B cell (primary cell): ENCODE measurements around the gene PPP2R5D. TPM values are rescaled to one million over a fixed set of nuclear protein-coding genes. Genes with fewer than 3 reads are reported as not detected.

ENCODE experiments used
- ATAC-seq: fragments of 200-7000 bp; cut with Tn5 transposase; one replicate; pipeline ENCODE4 v1.10.0; 2021; ENCODE audit warnings: low read depth, mild to moderate bottlenecking, moderate number of reproducible peaks, moderate library complexity
- CTCF ChIA-PET: fragments of 350-600 bp; sonication (Branson Sonifier 250); formaldehyde crosslinking; loops from one replicate; lab custom pipeline; 2021; ENCODE audit warnings: antibody characterized with exemption, inconsistent platforms; lab: Charles Lee
- POLR2A ChIA-PET: fragments of 350-600 bp; sonication (Branson Sonifier 250); formaldehyde crosslinking; loops from one replicate; lab custom pipeline; 2021; ENCODE audit warnings: antibody characterized with exemption; lab: Charles Lee
- DNase-seq: peaks from one replicate; pipeline ENCODE4 v3.0.0; 2013
- H2AFZ ChIP-seq: 2 replicates; pipeline ENCODE4 v1.6.1; 2012; ENCODE audit warnings: mild to moderate bottlenecking, low read depth, low read length; ENCODE audit not compliant: insufficient read depth, poor library complexity, severe bottlenecking
- H3K27ac ChIP-seq, 2 donors: 1 replicate in 1 of 2; 2 replicates in 1 of 2; pipeline ENCODE4 v1.5.1; 2012 to 2013; ENCODE audit warnings: low read length in 2 of 2, mild to moderate bottlenecking in 2 of 2, moderate library complexity in 1 of 2
- H3K27me3 ChIP-seq, 4 experiments: fragments of 200-600 bp in 1 of 4; sonication (generic) in 1 of 4; replicated peaks in 1 of 4; 1 replicate in 2 of 4; 2 replicates in 2 of 4; pipeline versions ENCODE4 v1.6.1 to v1.7.0; 2013 to 2016; ENCODE audit warnings: low read length in 3 of 4, mild to moderate bottlenecking in 2 of 4, mixed read lengths in 1 of 4, moderate library complexity in 1 of 4; ENCODE audit not compliant: insufficient read depth in 4 of 4, control insufficient read depth in 3 of 4; ENCODE audit errors: control extremely low read depth in 1 of 4
- H3K36me3 ChIP-seq, 2 experiments: replicated peaks in 1 of 2; 1 replicate in 1 of 2; 2 replicates in 1 of 2; pipeline versions ENCODE4 v1.6.1 to v1.7.1; 2013; ENCODE audit warnings: low read length in 1 of 2; ENCODE audit not compliant: insufficient read depth in 2 of 2, control insufficient read depth in 1 of 2; ENCODE audit errors: control extremely low read depth in 1 of 2, extremely low read depth in 1 of 2
- H3K4me1 ChIP-seq, 2 donors: fragments of 200-600 bp in 1 of 2; sonication (generic) in 1 of 2; 1 replicate in 1 of 2; 2 replicates in 1 of 2; pipeline versions ENCODE4 v1.5.1 to v1.6.1; 2013 to 2017; ENCODE audit warnings: low read length in 2 of 2; ENCODE audit not compliant: control insufficient read depth in 2 of 2, insufficient read depth in 2 of 2
- H3K4me2 ChIP-seq: replicated peaks from 2 replicates; pipeline ENCODE3; 2012; ENCODE audit warnings: mild to moderate bottlenecking, low read depth, low read length; ENCODE audit not compliant: poor library complexity, severe bottlenecking
- H3K4me3 ChIP-seq, 5 experiments: fragments of 200-600 bp in 1 of 5; sonication (generic) in 1 of 5; 1 replicate in 3 of 5; 2 replicates in 2 of 5; pipeline versions ENCODE4 v1.5.1 to v1.7.0; 2011 to 2016; ENCODE audit warnings: low read length in 4 of 5, mild to moderate bottlenecking in 4 of 5, low read depth in 2 of 5, control low read depth in 1 of 5, moderate library complexity in 1 of 5; ENCODE audit not compliant: insufficient read depth in 1 of 5; ENCODE audit errors: control extremely low read depth in 1 of 5, extremely low read depth in 1 of 5
- H3K79me2 ChIP-seq: fragments of 200-600 bp; sonication (generic); one replicate; pipeline ENCODE4 v1.6.0; 2016; ENCODE audit warnings: low read length; ENCODE audit not compliant: control insufficient read depth, insufficient read depth
- H3K9ac ChIP-seq: fragments of 200-600 bp; sonication (generic); 2 replicates; pipeline ENCODE4 v1.6.1; 2017; ENCODE audit warnings: mild to moderate bottlenecking, low read length, moderate library complexity
- H3K9me3 ChIP-seq, 3 donors: one replicate each; pipeline versions ENCODE4 v1.6.1 to v1.7.1; 2013; ENCODE audit warnings: low read length in 2 of 3; ENCODE audit not compliant: control insufficient read depth in 2 of 3, insufficient read depth in 1 of 3; ENCODE audit errors: control extremely low read depth in 1 of 3
- H4K20me1 ChIP-seq: 2 replicates; pipeline ENCODE4 v1.6.0; 2012; ENCODE audit warnings: mild to moderate bottlenecking, low read length; ENCODE audit not compliant: insufficient read depth, control insufficient read depth, poor library complexity, severe bottlenecking
- H3K27ac Mint-ChIP-seq: one replicate; pipeline ENCODE4 v1.8.0; 2021; ENCODE audit warnings: mixed read lengths
- H3K27me3 Mint-ChIP-seq: one replicate; pipeline ENCODE4 v1.8.0; 2021; ENCODE audit warnings: mixed read lengths
- H3K4me1 Mint-ChIP-seq: one replicate; pipeline ENCODE4 v1.8.0; 2021; ENCODE audit warnings: mixed read lengths
- H3K4me3 Mint-ChIP-seq: one replicate; pipeline ENCODE4 v1.8.0; 2021; ENCODE audit warnings: mixed read lengths
- H3K9me3 Mint-ChIP-seq: one replicate; pipeline ENCODE4 v1.8.0; 2022; ENCODE audit warnings: mixed read lengths; ENCODE audit not compliant: insufficient read depth
- CTCF ChIP-seq: fragments of 200-600 bp; IDR thresholded peaks from one replicate; pipeline ENCODE4 v1.8.0; 2022; ENCODE audit warnings: antibody characterized with exemption, mild to moderate bottlenecking
- EZH2 ChIP-seq: IDR thresholded peaks from 2 replicates; pipeline ENCODE4 v1.6.1; 2012; ENCODE audit warnings: borderline replicate concordance, low read depth, mild to moderate bottlenecking, moderate library complexity, low read length; ENCODE audit not compliant: insufficient read depth, poor library complexity, severe bottlenecking
- WGBS: methylation state at CpG from one replicate; pipeline ENCODE4 v1.1.5; 2013; ENCODE audit warnings: missing lambda C conversion rate; ENCODE audit not compliant: insufficient coverage; 5-methylcytosine and 5-hydroxymethylcytosine counted together
- intact Hi-C: fragments of 100-400 bp; cut with micrococcal nuclease; formaldehyde crosslinking; loops from one replicate; pipeline ENCODE4 v1.10.0; 2022
- polyA plus RNA-seq: library from polyadenylated mRNA; depleted of rRNA; stranded (reverse); fragments of >200 nt; gene quantifications from 2 replicates; pipeline ENCODE4 v1.2.3, GENCODE V29; 2012
- total RNA-seq, 2 donors: library from RNA; stranded (reverse); fragments of 120-200 nt in 1 of 2; gene quantifications; 1 replicate in 1 of 2; 2 replicates in 1 of 2; pipeline versions ENCODE4 v1.2.3 to v1.2.4, GENCODE V29; 2013 to 2022

Gene PPP2R5D
- total and polyA plus RNA-seq, 2 donors (not counting 1 experiment from before 2014, with no cell fraction given), result 23.2 to 23.6 TPM

- Histone ChIP-seq H3K4me1 (peaks cover 9 to 16% of the 10 kb centered on the region in 2 donors), H4K20me1 (no peaks in the 10 kb centered on the region), H3K79me2 (no peaks in the 10 kb centered on the region), H3K9ac (peak overlapping the region; percentile 65), H3K27ac (no peak overlapping the region), H3K4me3 (peak overlapping the region in 4 of 5 experiments; percentile 41 to 61 (median 54)), H2AFZ (peak overlapping the region; percentile 77), H3K27me3 (peaks cover 0 to 12% (median 3%) of the 10 kb centered on the region in 4 experiments), H3K4me2 (peak overlapping the region; percentile 85), H3K9me3 (no peaks in the 10 kb centered on the region), H3K36me3 (peaks cover 0 to 19% of the 10 kb centered on the region in 2 experiments)
- DNase-seq, result no peak
- whole genome bisulfite sequencing, result 48% methylated on average over 14 of the region's 15 CpGs
- no peak for TF ChIP-seq EZH2
- no peak for TF ChIP-seq CTCF
- no peaks in the 10 kb centered on the region for H3K9me3 Mint-ChIP-seq
- no peaks in the 10 kb centered on the region for H3K27me3 Mint-ChIP-seq
- ChIA-PET POLR2A (interaction anchor here (1.1 to 1.4 kb wide), 2 partner anchors 10 to 31 kb away, joined by 3 read pairs; no protein-coding TSS in a partner anchor), CTCF (interaction anchor here (1.7 kb wide), 1 partner anchor 182 kb away, joined by 4 read pairs; no protein-coding TSS in a partner anchor)
- H3K4me3 Mint-ChIP-seq, result peak overlapping the region; percentile 78
- H3K27ac Mint-ChIP-seq, result no peak overlapping the region
- no peak for ATAC-seq
- intact Hi-C loops, result loop anchor here (2.0 to 5.0 kb wide), 2 partner anchors 18 to 59 kb away; partner anchors contain the start of gene PEX6
- peaks cover 13% of the 10 kb centered on the region for H3K4me1 Mint-ChIP-seq
These were observed 23.3 kb upstream of the PPP2R5D start for GRCh38 chr6:42961020-42961470.

GRCh38 chr6:42962096-42962495 is 22.3 kb upstream of the PPP2R5D start:
- ATAC-seq (no peak), DNase-seq (no peak)
- Mint-ChIP-seq H3K27me3 (no peaks in the 10 kb centered on the region), H3K27ac (no peak overlapping the region), H3K9me3 (no peaks in the 10 kb centered on the region), H3K4me1 (peaks cover 13% of the 10 kb centered on the region), H3K4me3 (peak overlapping the region; percentile 44)
- Histone ChIP-seq H3K4me1 (peaks cover 9 to 16% of the 10 kb centered on the region in 2 donors), H3K27ac (no peak overlapping the region), H3K36me3 (peaks cover 0 to 27% of the 10 kb centered on the region in 2 experiments), H3K79me2 (no peaks in the 10 kb centered on the region), H3K27me3 (peaks cover 0 to 12% (median 3%) of the 10 kb centered on the region in 4 experiments), H3K4me3 (no peak overlapping the region), H3K9me3 (no peaks in the 10 kb centered on the region), H3K4me2 (no peak overlapping the region), H2AFZ (no peak overlapping the region), H4K20me1 (no peaks in the 10 kb centered on the region), H3K9ac (no peak overlapping the region)
- ChIA-PET CTCF (interaction anchor here (0.7 kb wide), 1 partner anchor 975 kb away, joined by 3 read pairs; no protein-coding TSS in a partner anchor), POLR2A (no interaction called here)
- 100% methylated on average over 4 of the region's 12 CpGs for WGBS
- TF ChIP-seq CTCF (no peak), EZH2 (no peak)
- intact Hi-C loops, result loop anchor here (5.0 kb wide), 1 partner anchor 60 kb away; no protein-coding TSS in a partner anchor
